SU-DHL-6 (cell line): ENCODE data around the gene CHN1.

ENCODE experiments used
- EZH2phosphoT487 ChIP-seq: fragments of 200-600 bp; sonication (generic), shearing (Covaris generic); conservative IDR thresholded peaks from 2 replicates; pipeline ENCODE4 v1.6.1; 2018; ENCODE audit warnings: mild to moderate bottlenecking, antibody characterized with exemption, low read length, moderate library complexity, mixed read lengths
- TF ChIP-seq, protein P1 (sequence below): fragments of 200-600 bp; sonication (generic); IDR thresholded peaks from one replicate; pipeline ENCODE4 v1.5.1; 2017; ENCODE audit warnings: antibody characterized with exemption, mild to moderate bottlenecking, low read length, moderate library complexity; ENCODE audit not compliant: insufficient read depth, poor library complexity, severe bottlenecking

DNA sequence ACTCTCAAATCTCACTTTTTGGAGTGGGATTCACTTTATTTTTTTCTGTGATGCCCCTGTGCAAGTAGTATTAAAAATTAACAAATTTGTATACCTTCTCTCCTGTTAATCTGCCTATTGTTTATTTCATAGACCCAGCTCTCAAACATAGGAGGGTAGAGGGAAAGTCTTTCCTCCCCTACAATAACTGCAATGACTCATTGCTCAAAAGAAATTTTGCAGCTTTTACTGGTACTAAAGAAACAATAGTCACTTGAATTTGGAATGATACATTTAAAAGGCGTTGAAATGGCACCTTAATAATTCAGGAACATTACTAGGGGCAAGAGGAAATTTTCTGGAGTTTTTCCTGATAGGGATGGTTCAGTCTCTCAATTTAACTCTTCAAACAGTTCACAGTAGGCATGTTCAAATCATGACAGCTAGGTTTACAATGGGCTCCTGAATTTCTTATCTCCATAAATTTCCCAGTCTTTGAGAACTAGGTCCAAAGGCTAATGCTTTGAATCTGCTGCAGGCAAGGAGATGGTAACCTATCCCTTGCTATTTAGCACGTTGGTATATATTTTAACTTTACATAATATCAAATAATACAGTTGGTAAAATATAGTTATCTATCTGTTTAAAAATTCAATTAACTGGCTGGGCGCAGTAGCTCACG is 88.8 kb downstream of the CHN1 start:
- TF ChIP-seq, protein P1, sequence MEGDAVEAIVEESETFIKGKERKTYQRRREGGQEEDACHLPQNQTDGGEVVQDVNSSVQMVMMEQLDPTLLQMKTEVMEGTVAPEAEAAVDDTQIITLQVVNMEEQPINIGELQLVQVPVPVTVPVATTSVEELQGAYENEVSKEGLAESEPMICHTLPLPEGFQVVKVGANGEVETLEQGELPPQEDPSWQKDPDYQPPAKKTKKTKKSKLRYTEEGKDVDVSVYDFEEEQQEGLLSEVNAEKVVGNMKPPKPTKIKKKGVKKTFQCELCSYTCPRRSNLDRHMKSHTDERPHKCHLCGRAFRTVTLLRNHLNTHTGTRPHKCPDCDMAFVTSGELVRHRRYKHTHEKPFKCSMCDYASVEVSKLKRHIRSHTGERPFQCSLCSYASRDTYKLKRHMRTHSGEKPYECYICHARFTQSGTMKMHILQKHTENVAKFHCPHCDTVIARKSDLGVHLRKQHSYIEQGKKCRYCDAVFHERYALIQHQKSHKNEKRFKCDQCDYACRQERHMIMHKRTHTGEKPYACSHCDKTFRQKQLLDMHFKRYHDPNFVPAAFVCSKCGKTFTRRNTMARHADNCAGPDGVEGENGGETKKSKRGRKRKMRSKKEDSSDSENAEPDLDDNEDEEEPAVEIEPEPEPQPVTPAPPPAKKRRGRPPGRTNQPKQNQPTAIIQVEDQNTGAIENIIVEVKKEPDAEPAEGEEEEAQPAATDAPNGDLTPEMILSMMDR: no peak
- TF ChIP-seq EZH2phosphoT487: no peak
